HG02763 (cell line): ENCODE measurements around the gene UBE2N.

Source experiments
- ATAC-seq: cut with Tn5 transposase; IDR thresholded peaks from one replicate; pipeline ENCODE4 v1.9.1; 2021; ENCODE audit warnings: mild to moderate bottlenecking, moderate library complexity; ENCODE audit not compliant: unreplicated experiment

The UBE2N gene, protein sequence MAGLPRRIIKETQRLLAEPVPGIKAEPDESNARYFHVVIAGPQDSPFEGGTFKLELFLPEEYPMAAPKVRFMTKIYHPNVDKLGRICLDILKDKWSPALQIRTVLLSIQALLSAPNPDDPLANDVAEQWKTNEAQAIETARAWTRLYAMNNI

DNA sequence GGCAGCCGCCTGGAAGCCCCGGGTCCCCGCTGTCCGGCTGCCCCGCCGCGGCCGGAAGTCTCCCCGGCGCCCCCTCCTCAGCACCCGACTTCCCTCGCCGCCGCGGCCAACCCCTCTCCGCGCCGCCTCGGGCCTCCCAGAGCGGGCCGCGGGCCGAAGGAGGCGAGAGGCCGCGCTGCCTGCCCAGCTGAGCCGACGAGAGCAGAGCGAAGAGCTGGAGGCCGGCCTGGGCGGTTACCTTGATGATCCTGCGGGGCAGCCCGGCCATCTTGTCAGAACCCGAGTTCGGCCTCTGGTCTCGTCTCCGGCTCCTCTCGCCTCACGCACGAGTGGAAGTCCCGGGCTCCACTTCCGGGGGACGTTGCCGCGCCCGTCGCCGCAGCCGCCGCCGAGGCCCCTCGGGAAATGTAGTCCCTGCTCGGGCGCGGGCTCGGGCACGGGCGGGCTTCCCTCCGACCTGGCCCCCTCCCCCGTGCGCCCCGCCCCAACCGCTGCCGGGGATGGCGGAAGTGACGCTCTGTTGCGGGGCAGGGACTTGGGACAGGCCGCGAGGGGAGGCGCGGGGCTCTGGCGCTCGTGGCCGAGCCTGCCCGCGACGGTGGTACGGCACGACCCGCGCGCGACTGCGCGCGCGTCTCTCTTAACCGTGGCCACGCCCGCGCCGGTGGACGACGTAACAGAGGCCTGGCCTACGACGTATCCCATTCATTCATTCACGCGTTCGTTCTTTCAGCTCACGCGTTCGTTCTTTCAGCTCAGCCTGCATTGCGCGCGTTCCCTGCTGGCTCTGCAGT lies at the start of gene UBE2N:
TSS of gene UBE2N (minus strand) at position 331 of the 794 bp plus-strand sequence. CDS start at position 268, 63 bp downstream.
- ATAC-seq, result peak; percentile 79

DNA sequence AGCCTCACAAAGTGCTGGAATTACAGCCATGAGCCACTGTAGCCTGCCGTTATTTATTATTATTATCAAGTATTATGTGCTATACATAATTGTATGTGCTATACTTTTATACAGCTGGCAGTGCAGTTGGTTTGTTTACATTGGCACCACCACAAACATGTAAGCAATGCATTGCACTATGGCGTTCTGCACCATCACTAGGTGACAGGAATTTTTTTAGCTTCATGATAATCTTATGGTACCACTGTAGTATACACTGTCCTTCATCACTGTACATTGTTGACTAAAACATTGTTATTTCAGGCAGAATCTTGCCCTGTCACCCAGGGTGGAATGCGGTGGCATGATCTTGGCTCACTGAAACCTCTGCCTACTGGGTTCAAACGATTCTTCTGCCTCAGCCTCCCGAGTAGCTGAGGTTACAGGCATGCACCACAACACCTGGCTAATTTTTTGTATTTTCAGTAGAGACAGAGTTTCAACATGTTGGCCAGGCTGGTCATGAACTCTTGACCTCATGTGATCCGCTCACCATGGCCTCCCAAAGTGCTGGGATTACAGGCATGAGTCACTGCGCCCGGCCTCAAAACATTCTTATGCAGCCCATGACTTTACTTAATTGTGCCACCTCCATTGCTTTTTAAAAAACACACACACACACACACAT lies 42.7 kb upstream of the UBE2N start:
- ATAC-seq, result no peak

DNA sequence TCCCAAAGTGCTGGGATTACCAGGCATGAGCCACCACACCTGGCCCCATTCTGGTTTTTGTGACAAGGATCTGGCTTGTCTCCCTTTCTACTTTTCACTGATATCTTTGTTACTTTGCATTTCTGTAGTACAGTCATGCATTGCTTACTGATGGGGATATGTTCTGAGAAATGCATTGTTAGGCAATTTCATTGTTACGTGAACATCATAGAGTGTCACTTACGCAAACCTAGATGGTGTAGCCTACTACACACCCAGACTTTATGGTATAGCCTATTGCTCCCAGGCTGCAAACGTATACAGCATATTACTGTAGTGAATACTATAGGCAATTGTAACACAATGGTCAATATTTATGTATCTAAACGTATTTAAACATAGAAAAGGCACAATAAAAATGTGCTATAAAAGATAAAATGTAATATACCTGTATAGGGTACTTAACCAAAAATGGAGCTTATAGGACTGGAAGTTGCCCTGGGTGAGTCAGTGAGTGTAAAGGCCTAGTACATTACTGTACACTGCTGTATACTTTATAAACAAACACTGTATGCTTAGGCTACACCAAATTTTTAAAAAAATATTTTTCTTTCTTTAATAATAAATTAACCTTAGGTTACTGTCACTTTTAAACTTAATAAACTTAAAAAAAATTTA lies 41.5 kb upstream of the UBE2N start:
- ATAC-seq, result no peak

DNA sequence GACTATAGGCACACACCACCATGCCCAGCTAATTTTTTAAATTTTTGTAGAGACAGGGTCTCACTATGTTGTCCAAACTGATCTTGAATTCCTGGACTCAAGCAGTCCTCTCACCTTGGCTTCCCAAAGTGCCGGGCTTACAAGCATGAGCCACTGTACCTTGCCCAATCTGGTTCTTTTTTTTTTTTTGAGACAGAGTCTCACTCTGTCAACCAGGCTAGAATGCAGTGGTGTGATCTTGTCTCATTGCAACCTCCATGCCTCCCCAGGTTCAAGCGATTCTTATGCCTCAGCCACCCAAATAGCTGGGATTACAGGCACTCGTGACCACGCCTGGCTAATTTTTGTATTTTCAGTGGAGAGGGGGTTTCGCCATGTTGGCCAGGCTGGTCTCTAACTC lies 41.0 kb upstream of the UBE2N start:
- no peak for ATAC-seq

DNA sequence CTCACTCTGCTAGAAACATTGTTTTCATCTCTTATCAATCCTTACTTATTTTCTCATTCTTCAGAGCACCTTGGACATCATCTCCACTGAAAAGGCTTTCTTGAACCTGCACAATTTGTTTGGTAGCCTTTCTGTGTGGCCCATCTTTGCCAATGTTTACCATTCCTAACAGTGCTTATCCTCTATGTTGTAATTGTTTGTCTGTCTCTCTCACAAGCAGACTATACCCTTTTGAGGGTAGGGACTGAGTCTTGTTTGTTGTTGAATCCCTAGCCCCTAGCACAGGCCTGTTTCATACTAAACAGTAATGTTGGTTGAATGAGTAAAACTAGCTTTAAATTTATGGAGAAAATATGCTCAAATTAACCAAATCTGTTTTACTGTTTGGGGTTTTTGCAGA lies 34.8 kb upstream of the UBE2N start:
- no peak for ATAC-seq

DNA sequence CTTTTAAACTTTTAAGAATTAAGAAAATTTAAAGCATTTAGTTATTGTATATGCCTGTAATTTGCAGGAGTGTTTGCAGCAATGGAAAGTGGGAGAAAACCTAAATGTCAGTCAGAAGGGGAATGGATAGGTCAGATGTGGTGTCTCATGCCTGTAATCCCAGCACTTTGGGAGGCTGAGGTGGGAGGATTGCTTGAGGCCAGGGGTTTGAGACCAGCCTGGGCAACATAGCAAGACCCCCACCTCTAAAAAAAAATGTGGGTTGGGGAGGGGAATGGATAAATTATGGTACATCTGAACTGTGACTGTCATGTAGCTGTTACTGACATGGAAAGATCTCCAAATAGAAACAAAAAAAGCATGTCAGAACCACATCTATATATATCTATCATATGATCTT lies 27.6 kb upstream of the UBE2N start:
- ATAC-seq, result no peak

DNA sequence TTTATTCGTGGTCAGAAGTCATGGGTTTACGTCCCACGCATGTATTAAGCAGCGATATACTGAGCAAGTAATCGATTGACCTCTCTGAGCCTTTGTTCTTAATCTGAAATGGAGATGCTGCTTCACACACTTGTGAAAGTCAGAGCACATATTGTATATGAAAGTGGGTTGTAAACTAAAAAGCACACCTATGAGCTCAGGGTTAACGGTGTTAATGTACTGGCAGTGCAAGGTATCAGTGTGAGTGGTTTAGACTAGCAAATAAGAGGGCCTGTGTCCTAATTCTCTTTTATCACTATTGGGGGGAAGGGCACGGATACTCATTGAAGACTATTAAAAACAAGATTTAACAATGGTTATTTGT lies 26.2 kb upstream of the UBE2N start:
- peak; percentile 13 for ATAC-seq

DNA sequence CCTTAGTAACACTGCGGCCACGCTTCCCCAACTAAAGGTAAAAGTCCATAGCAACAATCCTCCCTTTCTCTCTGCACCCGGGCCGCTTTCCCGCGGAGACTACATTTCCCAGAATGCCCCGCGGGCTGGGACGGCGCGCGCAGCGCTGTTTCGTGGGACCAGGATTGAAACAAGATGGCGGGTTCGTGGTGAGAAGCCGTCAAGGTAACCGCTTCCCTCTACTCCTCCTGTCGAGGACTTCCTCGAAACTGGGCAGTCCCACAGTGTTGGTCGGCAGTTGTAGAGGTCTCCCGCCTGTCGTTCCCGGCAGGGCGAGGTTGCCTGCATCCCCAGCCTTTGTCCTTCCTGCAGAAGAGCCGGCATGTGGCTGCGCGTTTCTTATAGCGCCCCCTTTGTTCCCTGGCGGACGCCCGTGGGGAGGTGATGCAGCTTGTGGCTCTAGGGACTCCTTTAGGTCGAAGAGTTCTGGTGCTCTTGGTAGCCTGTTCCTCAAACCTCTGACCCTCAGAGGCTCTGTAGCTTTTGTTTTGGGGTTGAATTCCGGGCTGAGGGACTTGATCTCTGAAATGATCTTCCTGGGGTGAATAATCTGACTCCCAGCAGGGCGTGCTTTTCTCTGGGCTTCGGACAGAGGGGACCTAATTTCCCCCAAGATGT lies 25.7 kb upstream of the UBE2N start, which contains the start of gene MRPL42:
TSS of gene MRPL42 (plus strand) at position 164 of the 657 bp plus-strand sequence. CDS start 1,772 bp downstream, outside the sequence.
- ATAC-seq, result peak; percentile 89

DNA sequence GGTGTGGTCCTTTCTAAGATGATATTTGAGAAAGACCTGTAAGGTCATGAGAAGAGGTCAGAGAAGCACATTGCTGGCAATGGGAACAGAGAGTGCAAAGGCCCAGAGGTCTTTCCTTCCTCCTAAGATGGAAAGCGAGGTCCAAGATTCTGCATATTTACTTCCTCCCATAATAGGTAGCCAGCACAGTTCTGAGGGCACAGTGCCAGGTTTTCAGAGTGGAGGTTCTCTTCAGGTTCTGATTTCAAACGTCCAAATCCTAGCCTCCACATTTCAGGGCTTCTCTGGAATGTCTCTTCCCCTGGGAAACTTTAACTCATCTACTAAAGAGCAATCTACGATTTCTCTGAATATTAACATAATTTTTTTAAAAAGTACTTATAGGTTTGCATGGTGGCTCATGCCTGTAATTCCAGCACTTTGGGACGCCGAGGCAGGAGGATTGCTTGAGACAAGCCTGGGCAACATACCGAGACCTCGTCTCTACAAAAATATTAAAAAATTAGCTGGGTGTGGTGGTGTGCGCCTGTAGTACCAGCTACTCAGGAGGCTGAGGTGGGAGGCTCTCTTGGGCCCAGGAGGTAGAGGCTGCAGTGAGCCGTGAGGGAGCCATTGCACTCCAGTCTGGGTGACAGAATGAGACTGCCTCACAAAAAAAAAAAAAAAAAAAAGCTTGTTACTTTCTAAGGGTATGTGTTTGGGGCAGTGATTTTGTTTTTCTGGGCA lies 25.0 kb upstream of the UBE2N start:
- no peak for ATAC-seq

DNA sequence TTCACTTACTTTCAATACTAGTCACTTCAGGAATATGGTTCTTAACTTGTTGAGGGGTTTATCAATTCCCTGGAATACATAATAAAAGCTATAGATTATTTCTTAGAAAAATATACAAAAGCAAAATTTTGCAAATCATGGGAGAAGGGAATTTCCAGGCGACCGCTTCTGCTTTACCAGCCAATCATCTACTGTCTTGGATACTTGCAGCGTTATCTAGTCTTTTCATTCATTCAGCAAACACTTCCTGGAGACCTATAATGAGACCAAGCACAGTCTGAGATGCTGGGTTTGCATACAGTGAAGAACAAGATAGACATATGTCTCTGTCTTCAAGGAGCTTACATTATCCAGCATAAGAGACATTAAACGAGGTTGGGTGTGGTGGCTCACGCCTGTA lies 24.1 kb upstream of the UBE2N start:
- no peak for ATAC-seq

DNA sequence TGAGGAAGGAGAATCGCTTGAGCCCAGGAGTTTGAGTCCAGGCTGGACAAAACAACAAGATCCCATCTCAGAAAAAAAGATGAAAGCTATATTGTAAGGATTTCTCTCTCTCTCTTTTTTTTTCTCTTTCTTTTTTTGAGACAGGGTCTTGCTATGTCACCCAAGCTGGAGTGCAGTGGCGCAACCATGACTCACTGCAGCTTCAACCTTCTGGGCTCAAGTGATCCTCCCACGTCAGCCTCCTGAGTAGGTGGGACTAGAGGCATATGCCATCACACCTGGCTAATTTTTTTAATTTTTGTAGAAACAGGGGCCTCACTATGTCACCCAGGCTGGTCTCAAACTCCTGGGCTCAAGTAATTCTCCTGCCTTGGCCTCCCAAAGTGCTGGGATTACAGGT lies 19.8 kb upstream of the UBE2N start:
- ATAC-seq, result no peak

DNA sequence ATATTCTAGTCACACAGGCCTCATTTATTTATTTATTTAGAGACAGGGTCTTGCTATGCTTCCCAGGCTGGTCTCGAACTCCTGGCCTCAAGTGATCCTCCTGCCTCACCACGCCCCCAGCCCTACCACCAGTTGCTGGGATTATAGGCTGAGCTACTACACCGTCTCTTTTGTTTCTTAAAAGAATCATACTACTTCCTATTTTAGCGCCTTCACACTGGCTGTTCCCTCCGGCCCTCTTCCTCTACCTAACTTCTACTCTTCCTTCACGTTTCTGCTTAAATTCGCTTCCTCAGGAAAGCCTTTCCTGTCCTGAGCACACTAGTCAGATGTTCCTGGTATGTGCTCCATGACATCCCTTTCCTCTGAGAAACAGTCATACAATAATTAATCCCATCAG lies 19.2 kb upstream of the UBE2N start:
- no peak for ATAC-seq

DNA sequence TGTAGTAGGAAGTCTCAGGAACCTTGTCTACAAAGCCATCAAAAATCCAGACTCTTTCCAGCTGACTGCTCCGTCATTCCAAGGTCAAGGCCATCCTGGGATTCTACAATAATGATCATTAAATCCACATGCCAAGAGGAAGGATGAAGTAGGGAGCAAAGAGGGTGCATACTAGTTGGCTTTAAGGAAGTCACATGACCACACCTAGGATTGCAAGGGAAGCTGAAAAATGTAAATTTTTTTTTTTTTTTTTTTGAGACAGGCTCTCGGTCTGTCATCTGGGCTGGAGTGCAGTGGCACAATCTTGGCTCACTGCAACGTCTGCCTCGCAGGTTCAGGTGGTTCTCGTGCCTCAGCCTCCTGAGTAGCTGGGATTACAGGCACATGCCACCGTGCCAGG lies 18.3 kb upstream of the UBE2N start:
- ATAC-seq, result no peak

DNA sequence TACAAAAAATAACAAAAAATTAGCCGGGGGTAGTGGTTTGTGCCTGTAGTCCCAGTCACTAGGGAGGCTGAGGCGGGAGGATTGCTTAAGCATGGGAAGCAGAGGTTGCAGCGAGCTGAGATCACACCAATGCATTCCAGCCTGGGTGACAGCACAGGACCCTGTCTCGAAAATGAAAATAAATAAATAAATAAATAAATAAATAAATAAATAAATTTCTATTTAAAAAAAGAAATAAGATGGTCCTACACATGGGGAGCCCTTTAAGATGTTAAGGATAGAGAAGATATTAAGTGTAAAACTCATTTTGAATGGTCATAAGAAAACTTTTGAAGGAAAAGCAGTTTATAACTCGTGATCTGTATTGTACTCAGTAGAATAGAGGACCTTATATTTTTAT lies 17.4 kb upstream of the UBE2N start:
- ATAC-seq, result no peak

DNA sequence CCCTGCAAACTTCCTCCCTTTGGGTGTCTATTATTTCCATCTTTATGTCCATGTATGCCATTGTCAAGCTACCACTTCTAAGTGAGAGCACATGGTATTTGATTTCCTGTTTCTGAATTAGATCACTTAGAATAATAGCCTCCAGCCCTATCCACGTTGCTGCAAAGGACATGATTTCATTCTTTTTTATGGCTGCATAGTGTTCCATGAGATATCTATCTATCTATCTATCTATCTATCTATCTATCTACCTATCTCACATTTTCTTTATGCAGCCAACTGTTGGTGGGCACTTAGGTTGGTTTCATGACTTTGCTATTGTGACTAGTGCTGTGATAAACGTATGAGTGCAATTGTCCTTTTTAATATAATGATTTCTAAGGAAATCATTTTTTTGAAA lies 14.3 kb upstream of the UBE2N start:
- no peak for ATAC-seq

DNA sequence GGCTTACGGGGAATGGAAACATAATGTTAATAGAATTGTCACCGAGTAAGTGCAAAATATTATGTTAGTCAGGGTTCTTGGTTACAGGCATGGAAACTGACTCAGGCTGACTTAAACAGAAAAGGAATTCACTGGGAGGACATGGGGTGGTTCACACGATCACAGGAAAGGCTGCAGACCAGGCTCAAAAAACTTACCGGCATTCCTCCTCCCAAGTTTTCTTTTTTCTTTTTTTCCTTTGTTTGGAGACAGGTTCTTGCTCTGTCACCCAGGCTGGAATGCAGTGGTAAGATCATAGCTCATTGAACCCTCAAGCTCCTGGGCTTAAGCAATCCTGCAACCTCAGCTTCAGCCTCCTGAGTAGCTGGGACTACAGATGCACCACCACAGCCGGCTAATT lies 11.9 kb upstream of the UBE2N start:
- no peak for ATAC-seq

DNA sequence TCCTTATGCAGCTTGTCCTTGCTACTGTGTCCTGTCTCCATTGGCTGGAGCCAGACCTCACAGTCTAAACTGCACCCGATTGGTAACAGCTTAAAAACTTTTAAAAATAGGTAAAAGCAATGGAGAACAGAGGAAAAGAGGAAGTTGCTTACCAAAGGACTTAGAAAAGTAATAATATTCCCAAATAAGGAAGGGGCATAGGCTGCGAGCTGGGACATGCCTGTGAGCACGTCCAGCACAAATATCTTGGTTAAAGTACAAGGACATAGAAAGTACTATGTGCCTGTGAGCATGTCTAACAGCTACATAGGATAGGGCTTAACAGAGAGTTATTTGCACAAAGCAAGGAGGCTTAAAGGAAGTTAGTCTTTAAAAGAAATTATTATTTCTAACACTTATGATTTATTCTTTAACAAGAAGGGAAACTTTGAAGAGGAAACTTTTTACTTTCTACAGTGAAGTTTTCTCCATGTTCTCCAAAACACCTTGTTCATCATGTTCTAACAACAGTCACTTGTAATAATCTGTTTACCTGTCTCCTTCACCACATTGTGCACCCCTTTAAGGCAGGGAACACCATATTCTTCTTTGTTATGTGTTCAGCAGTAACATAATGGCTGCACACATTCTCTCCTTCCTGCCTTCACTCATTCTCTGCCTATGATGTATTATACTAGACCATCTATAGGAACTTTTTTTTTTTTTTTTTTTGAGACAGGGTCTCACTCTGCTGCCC lies 9.8 kb upstream of the UBE2N start:
- no peak for ATAC-seq

DNA sequence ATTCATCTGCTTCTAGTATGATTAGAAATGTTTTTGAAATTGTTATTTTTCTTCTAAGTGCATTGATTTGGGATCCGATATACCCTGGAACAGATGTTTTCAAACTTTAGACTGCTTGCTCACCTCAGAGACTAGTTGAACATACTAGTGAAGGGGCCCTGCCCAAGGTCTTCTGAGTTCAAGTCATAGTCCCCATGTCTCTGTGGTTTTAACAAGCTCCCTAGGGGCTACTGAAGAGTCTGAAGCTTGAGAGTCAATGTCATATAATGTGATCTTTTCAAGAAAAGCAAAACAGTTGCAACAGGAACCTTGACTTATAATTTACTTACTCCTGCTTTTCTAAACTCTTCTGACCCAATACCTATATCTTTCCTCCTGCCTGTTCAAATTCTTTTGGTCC lies 7.5 kb upstream of the UBE2N start:
- peak; percentile 67 for ATAC-seq

DNA sequence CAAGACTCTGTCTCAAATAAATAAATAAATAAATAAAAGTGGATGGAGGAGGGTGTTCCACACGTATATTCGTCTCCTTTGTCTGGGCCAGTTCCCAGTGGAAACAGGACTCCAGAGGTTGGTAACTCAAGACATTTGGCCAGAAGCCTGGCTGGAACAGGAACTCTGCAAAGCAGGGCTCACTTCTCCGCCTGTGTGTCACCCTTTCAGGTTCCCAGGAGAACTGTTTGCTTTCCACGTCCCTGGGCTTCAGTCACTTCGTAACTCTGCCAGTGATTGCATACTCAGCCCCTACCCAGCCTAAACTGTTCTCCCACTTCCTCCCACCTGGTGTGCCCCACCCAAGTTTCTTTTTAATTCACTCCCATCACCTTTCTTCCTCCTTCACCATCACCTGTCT lies 7.0 kb upstream of the UBE2N start:
- no peak for ATAC-seq
